NCI-H146 treated with DMSO at 0.1 percent for 48 hours (cell line): ENCODE data around the gene SLC29A3.
"Not testable (repeated sequence)": the region's sequence is repeated elsewhere in the genome, so short reads cannot be mapped to it uniquely, and the experiment has no call there.

ENCODE experiments used
- DNase-seq: peaks from one replicate; lab custom pipeline; 2025; ENCODE audit not compliant: unreplicated experiment; lab: John Stamatoyannopoulos, UW

Gene SLC29A3

GRCh38 chr10:71319042-71319799, at the start of gene SLC29A3:
SLC29A3 (plus strand) TSS chr10:71319259; CDS start chr10:71319310, 51 bp downstream.
- DNase-seq = peak; percentile 66

- no peak for DNase-seq
Measured at GRCh38 chr10:71269301-71270288, 49.5 kb upstream of the SLC29A3 start.

GRCh38 chr10:71270301-71271220, 48.5 kb upstream of the SLC29A3 start:
- DNase-seq = no peak

GRCh38 chr10:71271662-71272055, 47.4 kb upstream of the SLC29A3 start:
- DNase-seq = no peak

GRCh38 chr10:71272056-71272771, 46.8 kb upstream of the SLC29A3 start:
- no peak for DNase-seq

GRCh38 chr10:71272974-71273373, 46.1 kb upstream of the SLC29A3 start:
- not testable (repeated sequence) for DNase-seq

- DNase-seq = no peak
Measured at GRCh38 chr10:71273506-71273905, 45.6 kb upstream of the SLC29A3 start.

GRCh38 chr10:71274901-71275796, 43.9 kb upstream of the SLC29A3 start:
- no peak for DNase-seq

GRCh38 chr10:71276873-71277272, 42.2 kb upstream of the SLC29A3 start:
- no peak for DNase-seq

GRCh38 chr10:71277914-71278665, 41.0 kb upstream of the SLC29A3 start:
- DNase-seq = no peak

- no peak for DNase-seq
Measured at GRCh38 chr10:71278691-71279588, 40.1 kb upstream of the SLC29A3 start.

GRCh38 chr10:71279590-71280170, 39.4 kb upstream of the SLC29A3 start:
- DNase-seq = no peak

- no peak for DNase-seq
Measured at GRCh38 chr10:71280216-71280615, 38.8 kb upstream of the SLC29A3 start.

- no peak for DNase-seq
Measured at GRCh38 chr10:71280825-71281224, 38.2 kb upstream of the SLC29A3 start.

GRCh38 chr10:71281646-71282322, 37.3 kb upstream of the SLC29A3 start:
- peak; percentile 4 for DNase-seq

GRCh38 chr10:71282323-71282680, 36.8 kb upstream of the SLC29A3 start:
- no peak for DNase-seq

GRCh38 chr10:71283410-71283809, 35.6 kb upstream of the SLC29A3 start:
- no peak for DNase-seq
